GM21423 (cell line): Measurements from ENCODE around the gene PDXK.

ENCODE experiments used
- ATAC-seq: cut with Tn5 transposase; IDR thresholded peaks from one replicate; pipeline ENCODE4 v1.9.1; 2021; ENCODE audit warnings: mild to moderate bottlenecking, moderate library complexity; ENCODE audit not compliant: unreplicated experiment

The PDXK gene

GRCh38 chr21:43761886-43762285, 43.0 kb downstream of the PDXK start:
- no peak for ATAC-seq

GRCh38 chr21:43762303-43763128, 43.6 kb downstream of the PDXK start:
- ATAC-seq: no peak

GRCh38 chr21:43763901-43764523, 45.1 kb downstream of the PDXK start:
- ATAC-seq: no peak

DNA sequence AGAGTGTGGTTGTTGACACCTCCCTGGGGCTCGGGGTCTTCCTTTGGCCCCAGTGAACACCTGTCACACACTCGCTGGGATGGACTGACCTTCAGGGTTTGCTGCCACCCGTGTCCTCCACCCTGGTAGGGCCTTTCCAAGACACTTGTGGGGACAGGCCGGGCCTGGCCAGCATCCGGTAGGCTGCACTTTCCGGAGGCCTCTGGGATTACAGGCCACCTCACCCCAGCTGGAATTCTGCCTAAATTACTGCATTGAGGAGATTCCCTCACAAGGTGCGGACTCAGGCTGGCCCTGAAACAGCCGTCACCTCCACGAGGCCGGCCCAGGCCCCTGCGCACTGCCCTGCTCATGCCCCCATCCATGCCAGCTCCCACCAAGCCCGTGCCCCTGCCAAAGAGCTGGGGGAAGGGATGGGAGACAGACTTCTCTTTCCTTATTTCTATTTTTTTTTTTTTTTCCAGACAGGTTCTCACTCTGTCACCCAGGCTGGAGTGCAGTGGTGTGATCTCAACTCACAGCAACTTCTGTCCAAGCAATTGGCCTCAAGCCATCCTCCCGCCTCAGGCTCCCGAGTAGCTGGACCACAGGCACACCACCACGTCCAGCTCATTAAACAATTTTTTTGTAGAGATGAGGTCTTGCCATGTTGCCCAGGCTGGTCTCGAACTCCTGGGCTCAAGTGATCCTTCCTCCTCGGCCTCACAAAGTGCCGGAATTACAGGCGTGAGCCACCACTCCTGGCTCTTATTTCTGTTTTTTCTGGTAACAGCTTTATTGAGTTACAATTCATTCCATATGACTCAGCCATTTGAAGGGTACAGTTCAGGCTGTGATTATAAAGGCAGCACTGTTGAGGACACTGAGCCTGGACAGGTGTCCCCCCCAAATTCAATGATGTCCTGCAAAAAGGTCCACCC, 45.9 kb downstream of the PDXK start:
- ATAC-seq: no peak

- ATAC-seq: no peak
Observed at GRCh38 chr21:43766734-43767497, 48.0 kb downstream of the PDXK start.

- no peak for ATAC-seq
Observed at GRCh38 chr21:43767498-43767983, 48.6 kb downstream of the PDXK start.

DNA sequence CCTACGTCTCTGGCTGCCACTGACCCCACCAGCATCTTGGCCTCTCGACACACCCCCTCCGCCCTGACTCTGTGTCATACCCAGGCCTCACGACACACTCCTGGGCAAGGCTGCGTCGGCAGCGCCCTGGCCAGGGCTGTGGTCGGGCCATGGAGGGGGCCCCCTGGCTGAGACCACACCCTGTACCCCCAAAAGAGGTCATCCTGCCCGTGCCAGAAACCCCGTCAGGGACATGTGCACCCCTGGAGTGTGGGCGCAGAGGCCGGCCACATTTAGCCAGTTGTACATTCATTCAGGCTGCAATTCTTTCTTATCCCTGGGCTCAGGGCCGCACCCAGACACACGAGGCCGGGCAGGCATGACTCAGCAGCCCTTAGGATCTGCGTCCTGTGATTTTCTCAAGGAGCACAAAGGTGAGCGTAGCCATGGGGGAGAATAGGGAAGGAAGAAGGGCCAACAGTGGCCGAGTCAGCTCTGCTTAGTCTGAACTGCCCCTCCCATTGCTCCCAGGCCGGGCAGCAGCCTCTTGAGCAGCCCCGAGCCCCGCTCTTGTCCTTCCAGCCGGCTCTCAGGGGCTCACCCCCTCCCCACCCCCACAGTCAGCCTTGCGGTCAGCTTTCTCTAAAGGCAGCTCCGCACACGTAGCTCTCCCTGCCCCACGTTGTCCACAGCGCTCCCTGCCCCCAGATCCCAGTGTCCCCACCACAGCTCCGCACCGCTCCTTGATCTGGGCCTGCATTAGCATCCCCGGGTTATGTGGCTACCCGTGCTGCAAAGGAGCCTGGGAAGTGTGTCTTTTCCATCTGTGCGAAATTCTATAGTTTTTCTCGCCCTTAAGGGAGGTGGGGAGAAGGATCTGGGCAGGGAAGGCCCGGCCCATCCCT, 49.3 kb downstream of the PDXK start:
- ATAC-seq: no peak

- no peak for ATAC-seq
Observed at GRCh38 chr21:43768868-43769167, 49.9 kb downstream of the PDXK start.

GRCh38 chr21:43769325-43769958, 50.5 kb downstream of the PDXK start:
- ATAC-seq: no peak

- no peak for ATAC-seq
Observed at GRCh38 chr21:43770066-43770655, 51.2 kb downstream of the PDXK start.

GRCh38 chr21:43771199-43771675, 52.3 kb downstream of the PDXK start:
- no peak for ATAC-seq

- no peak for ATAC-seq
Observed at GRCh38 chr21:43771698-43772424, 52.9 kb downstream of the PDXK start.

DNA sequence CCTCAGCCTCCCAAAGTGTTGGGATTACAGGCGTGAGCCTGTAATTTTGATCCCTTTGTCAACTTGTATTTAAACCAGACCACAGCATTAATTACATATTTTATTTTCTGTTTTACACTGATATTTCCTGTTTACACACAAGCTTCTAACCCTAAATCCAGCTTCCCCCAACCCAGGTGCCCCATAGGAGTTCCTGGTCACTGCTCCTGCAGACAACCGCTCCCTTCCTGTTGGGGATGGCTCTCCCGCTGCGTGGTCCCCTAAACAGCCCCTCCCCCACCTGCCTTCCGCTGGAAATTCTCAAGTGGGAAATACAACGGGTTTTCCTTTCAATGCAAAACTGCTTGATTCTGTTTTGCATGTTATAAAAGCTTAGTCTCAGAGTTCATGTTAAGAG, 53.5 kb downstream of the PDXK start:
- ATAC-seq: no peak

GRCh38 chr21:43774163-43774562, 55.2 kb downstream of the PDXK start:
- ATAC-seq: no peak

DNA sequence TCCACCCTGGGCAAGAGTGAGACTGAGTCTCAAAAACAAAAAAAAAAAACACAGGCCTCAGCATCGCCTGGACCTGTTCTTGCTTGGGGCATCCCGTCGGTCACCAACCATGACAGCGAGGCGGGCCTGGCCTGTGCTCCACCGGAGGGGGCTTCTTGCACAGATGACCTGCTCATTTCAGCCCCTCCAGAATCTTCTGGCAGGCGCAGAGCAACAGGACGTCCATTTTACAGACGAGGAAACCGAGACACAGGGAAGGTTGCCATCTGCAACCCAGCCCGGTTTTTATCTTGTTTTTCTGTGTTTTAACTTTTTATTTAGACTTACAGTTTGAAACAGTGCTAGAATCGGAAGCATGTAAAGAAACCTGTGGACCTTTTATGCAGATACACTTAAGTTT, 56.3 kb downstream of the PDXK start:
- ATAC-seq: no peak

GRCh38 chr21:43775795-43776430, 57.0 kb downstream of the PDXK start, which contains the start of gene CSTB:
Gene CSTB, minus strand, starts transcription at chr21:43776308. Its CDS starts 39 bp downstream, at chr21:43776269.
- peak; percentile 66 for ATAC-seq

DNA sequence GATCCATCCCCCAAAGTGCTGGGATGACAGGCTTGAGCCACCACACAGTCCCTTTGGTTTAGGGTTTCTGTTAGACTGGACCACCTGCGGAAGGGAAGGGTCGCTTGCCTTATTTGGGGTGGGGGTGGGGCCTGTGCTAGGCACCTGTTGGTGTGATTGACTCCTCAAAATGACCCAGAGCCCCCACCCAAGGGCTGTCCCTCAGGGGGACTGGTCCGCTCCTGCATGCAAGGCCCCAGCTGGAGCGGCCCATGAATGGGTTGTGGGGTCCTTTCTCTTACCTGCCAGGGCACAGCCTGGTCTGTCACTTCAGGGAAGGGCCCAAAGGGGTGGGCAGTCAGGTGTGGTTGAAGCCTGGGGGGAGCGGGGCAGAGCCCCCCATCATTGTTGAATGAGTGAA, 59.0 kb downstream of the PDXK start:
- ATAC-seq: no peak
